OCI-LY3 (cell line): ENCODE data around the gene GGN.
A peak's percentile ranks its signal among the peaks of the same experiment; 100 is the strongest.

ENCODE experiments used
- H2AFZ ChIP-seq: fragments of 200-600, 300-600 bp; shearing (Covaris generic); 2 replicates; pipeline ENCODE4 v1.6.0; 2014; ENCODE audit warnings: antibody characterized with exemption, low read depth, low read length
- H3K27ac ChIP-seq: fragments of 200-600, 300-600 bp; sonication (generic); 2 replicates; pipeline ENCODE4 v1.5.1; 2014; ENCODE audit warnings: mild to moderate bottlenecking, low read length, moderate library complexity, mixed read lengths
- H3K27me3 ChIP-seq: fragments of 200-600, 300-600 bp; sonication (generic); 2 replicates; pipeline ENCODE4 v1.6.1; 2014; ENCODE audit warnings: low read depth, low read length, mixed read lengths
- H3K36me3 ChIP-seq: fragments of 200-600, 300-600 bp; sonication (generic); replicated peaks from 2 replicates; pipeline ENCODE3; 2014; ENCODE audit warnings: low read depth, low read length, mixed read lengths
- H3K4me1 ChIP-seq: fragments of 300-600, 200-600 bp; sonication (generic); 2 replicates; pipeline ENCODE4 v1.6.1; 2014; ENCODE audit warnings: low read length, mixed read lengths
- H3K4me2 ChIP-seq: fragments of 200-600, 300-600 bp; sonication (generic); 2 replicates; pipeline ENCODE4 v1.6.1; 2014; ENCODE audit warnings: low read length, mixed read lengths
- H3K4me3 ChIP-seq: fragments of 300-600, 200-600 bp; sonication (generic); 2 replicates; pipeline ENCODE4 v1.5.1; 2014; ENCODE audit warnings: antibody characterized with exemption, mild to moderate bottlenecking, low read length, moderate library complexity
- H3K79me2 ChIP-seq: fragments of 300-600, 200-600 bp; shearing (Covaris generic); 2 replicates; pipeline ENCODE4 v1.6.1; 2014; ENCODE audit warnings: mild to moderate bottlenecking, low read length, mixed read lengths
- H3K9ac ChIP-seq: fragments of 300-600, 200-600 bp; shearing (Covaris generic); 2 replicates; pipeline ENCODE4 v1.6.0; 2014; ENCODE audit warnings: mild to moderate bottlenecking, low read length, moderate library complexity
- H3K9me3 ChIP-seq: fragments of 200-600, 300-600 bp; shearing (Covaris generic); 2 replicates; pipeline ENCODE4 v1.6.1; 2014; ENCODE audit warnings: low read length, mixed read lengths; ENCODE audit not compliant: insufficient read depth
- H4K20me1 ChIP-seq: fragments of 200-600, 300-600 bp; sonication (generic); 2 replicates; pipeline ENCODE4 v1.6.1; 2016; ENCODE audit warnings: low read length, mixed read lengths; ENCODE audit not compliant: insufficient read depth
- CTCF ChIP-seq: fragments of 200-600, 300-600 bp; sonication (generic); IDR thresholded peaks from 2 replicates; pipeline ENCODE4 v1.5.1; 2014; ENCODE audit warnings: antibody characterized with exemption, low read length, low read depth
- EZH2phosphoT487 ChIP-seq: fragments of 200-600 bp; shearing (Covaris generic); IDR thresholded peaks from 2 replicates; pipeline ENCODE4 v1.6.1; 2018; ENCODE audit warnings: antibody characterized with exemption, mixed run types, low read depth

GGN gene

GRCh38 chr19:38387550-38388348 is at the start of gene GGN:
TSS of gene GGN (minus strand) at chr19:38388034. CDS start at chr19:38387261, 773 bp downstream.
- H4K20me1 ChIP-seq = 0 out of 2 replicates have a peak, but pooled peaks cover 3% of the 10 kb centered on the region
- peak within 1 kb of the TSS; percentile 86 for H3K4me3 ChIP-seq
- H3K36me3 ChIP-seq = peaks cover 32% of the 10 kb centered on the region
- H3K27me3 ChIP-seq = no peaks in the 10 kb centered on the region
- H3K4me2 ChIP-seq = peak within 1 kb of the TSS; percentile 88
- TF ChIP-seq CTCF = no peak
- no peak for TF ChIP-seq EZH2phosphoT487
- H3K4me1 ChIP-seq = peaks cover 5% of the 10 kb centered on the region; the same call in 1 of the 2 replicates
- no peaks in the 10 kb centered on the region for H3K9me3 ChIP-seq
- no peaks in the 10 kb centered on the region for H3K79me2 ChIP-seq
- peak within 1 kb of the TSS; percentile 90 for H3K9ac ChIP-seq
- peak within 1 kb of the TSS; percentile 90; the same call in 1 of the 2 replicates for H2AFZ ChIP-seq
- peak within 1 kb of the TSS; percentile 73 for H3K27ac ChIP-seq

DNA sequence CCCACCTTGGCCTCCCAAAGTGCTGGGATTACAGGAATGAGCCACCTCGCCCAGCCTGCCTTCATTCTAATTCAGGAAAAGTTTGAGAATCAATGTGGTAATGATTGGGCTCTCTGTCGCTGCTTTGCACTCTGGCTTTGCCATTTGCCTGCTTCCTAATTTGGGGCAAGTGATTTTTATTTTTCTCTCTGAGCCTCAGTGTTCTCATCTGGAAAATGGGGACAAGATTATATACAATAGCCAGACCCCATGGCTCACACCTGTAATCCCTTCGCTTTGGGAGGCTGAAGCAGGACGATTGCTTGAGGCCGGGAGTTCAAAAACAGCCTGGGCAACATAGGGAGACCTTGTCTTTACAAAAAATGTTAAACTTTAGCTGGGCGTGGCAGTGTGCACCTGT is 49.5 kb upstream of the GGN start:
- TF ChIP-seq EZH2phosphoT487 = no peak
- no peak for TF ChIP-seq CTCF

DNA sequence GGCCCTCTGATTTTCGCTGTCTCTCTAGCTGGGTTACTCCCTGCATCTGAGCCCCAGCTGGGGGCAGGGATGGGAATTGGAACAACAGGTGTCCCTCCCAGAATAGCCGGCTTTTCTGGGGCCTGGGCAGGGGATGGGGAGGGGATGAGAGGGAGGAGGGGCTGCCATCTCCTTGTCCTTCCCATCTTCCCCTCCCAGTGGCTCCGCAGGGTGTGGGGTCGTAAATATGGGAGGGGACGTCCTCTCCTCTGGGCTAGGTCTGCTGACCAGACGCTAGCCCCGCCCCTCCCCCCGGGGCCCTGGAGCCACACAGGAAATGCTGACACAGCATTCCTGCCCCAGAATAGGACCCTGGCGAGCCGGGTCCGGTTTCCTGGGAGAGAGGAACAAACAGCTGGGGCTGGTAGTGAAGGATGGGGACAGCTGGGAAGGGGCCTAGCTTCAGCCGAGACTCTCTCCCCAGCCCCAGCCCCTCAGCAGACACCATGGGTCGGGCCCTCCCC is 46.8 kb upstream of the GGN start:
- peak overlapping the region; percentile 33; the same call in 1 of the 2 replicates for H3K9ac ChIP-seq
- TF ChIP-seq EZH2phosphoT487 (no peak), CTCF (no peak)
- peaks cover 32% of the 10 kb centered on the region for H3K4me1 ChIP-seq
- H4K20me1 ChIP-seq = no peaks in the 10 kb centered on the region
- no peaks in the 10 kb centered on the region for H3K27me3 ChIP-seq
- H3K9me3 ChIP-seq = no peaks in the 10 kb centered on the region
- H3K36me3 ChIP-seq = no peaks in the 10 kb centered on the region
- H3K79me2 ChIP-seq = no peaks in the 10 kb centered on the region
- no peak overlapping the region for H2AFZ ChIP-seq
- H3K27ac ChIP-seq = no peak overlapping the region
- H3K4me2 ChIP-seq = peak overlapping the region; percentile 67
- peak overlapping the region; percentile 77 for H3K4me3 ChIP-seq

More for the DNA sequence above, 49.5 kb upstream of the GGN start:
- Histone ChIP-seq H3K4me1 (peaks cover 41% of the 10 kb centered on the region), H3K9me3 (no peaks in the 10 kb centered on the region), H3K9ac (no peak overlapping the region), H4K20me1 (no peaks in the 10 kb centered on the region), H3K27me3 (no peaks in the 10 kb centered on the region), H3K4me2 (no peak overlapping the region), H3K4me3 (no peak overlapping the region), H3K79me2 (no peaks in the 10 kb centered on the region), H3K36me3 (no peaks in the 10 kb centered on the region), H2AFZ (no peak overlapping the region), H3K27ac (no peak overlapping the region)

- Histone ChIP-seq H4K20me1 (no peaks in the 10 kb centered on the region), H3K9me3 (no peaks in the 10 kb centered on the region), H3K4me2 (peak within 1 kb of the TSS; percentile 75), H3K9ac (peak within 1 kb of the TSS; percentile 60), H3K27me3 (no peaks in the 10 kb centered on the region), H3K27ac (no peak within 1 kb of the TSS), H3K4me3 (peak within 1 kb of the TSS; percentile 77), H3K79me2 (no peaks in the 10 kb centered on the region), H3K36me3 (no peaks in the 10 kb centered on the region), H3K4me1 (peaks cover 45% of the 10 kb centered on the region), H2AFZ (peak within 1 kb of the TSS; percentile 40; the same call in 1 of the 2 replicates)
- TF ChIP-seq CTCF (no peak), EZH2phosphoT487 (no peak)
These were observed 45.5 kb upstream of the GGN start, which contains the start of gene RYR1 for GRCh38 chr19:38433268-38433733. TSS of gene RYR1 (plus strand) at chr19:38433691. CDS start at chr19:38433830, 139 bp downstream.
